GM21737 (cell line): ENCODE results near the gene ADAMTS7.
"Not testable (repeated sequence)": the region's sequence is repeated elsewhere in the genome, so short reads cannot be mapped to it uniquely, and the experiment has no call there.

Experiments used
- ATAC-seq: cut with Tn5 transposase; IDR thresholded peaks from one replicate; pipeline ENCODE4 v1.9.1; 2021; ENCODE audit warnings: mild to moderate bottlenecking, moderate library complexity; ENCODE audit not compliant: unreplicated experiment

The ADAMTS7 gene, protein sequence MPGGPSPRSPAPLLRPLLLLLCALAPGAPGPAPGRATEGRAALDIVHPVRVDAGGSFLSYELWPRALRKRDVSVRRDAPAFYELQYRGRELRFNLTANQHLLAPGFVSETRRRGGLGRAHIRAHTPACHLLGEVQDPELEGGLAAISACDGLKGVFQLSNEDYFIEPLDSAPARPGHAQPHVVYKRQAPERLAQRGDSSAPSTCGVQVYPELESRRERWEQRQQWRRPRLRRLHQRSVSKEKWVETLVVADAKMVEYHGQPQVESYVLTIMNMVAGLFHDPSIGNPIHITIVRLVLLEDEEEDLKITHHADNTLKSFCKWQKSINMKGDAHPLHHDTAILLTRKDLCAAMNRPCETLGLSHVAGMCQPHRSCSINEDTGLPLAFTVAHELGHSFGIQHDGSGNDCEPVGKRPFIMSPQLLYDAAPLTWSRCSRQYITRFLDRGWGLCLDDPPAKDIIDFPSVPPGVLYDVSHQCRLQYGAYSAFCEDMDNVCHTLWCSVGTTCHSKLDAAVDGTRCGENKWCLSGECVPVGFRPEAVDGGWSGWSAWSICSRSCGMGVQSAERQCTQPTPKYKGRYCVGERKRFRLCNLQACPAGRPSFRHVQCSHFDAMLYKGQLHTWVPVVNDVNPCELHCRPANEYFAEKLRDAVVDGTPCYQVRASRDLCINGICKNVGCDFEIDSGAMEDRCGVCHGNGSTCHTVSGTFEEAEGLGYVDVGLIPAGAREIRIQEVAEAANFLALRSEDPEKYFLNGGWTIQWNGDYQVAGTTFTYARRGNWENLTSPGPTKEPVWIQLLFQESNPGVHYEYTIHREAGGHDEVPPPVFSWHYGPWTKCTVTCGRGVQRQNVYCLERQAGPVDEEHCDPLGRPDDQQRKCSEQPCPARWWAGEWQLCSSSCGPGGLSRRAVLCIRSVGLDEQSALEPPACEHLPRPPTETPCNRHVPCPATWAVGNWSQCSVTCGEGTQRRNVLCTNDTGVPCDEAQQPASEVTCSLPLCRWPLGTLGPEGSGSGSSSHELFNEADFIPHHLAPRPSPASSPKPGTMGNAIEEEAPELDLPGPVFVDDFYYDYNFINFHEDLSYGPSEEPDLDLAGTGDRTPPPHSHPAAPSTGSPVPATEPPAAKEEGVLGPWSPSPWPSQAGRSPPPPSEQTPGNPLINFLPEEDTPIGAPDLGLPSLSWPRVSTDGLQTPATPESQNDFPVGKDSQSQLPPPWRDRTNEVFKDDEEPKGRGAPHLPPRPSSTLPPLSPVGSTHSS (N-terminal part only)

DNA sequence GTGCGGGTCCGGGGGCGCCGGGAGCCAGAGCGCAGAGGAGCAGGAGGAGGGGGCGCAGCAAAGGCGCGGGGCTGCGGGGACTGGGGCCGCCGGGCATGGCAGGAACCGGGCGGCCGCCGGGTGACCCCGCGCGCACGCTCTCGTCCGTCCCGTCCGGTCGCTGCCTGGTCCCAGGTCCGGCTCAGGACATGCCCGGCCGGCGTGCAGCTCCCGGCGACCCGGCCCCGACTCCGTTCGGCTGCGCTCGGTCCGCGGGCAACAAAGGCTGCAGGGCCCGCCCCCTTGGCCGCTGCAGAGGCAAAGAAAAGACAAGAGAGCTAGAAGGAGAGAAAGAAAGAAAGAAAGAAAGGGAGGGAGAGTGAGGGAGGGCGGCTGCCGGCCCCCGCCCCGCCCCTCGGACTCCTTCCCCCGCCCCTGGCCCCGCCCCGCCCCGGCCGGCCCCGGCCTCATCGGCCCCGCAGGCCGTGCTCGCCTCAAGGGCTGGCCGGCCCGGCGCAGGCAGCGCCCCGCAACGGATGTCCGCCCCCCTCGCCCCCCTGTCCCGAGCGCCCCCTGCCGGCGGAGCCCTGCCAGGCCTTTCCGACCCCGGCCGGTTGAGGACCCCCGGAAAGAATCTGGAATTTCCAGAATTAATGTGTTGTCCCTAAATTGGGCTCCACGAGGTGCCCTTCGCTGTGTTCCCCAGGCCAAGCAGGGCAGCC, at the start of gene ADAMTS7:
TSS of gene ADAMTS7 (minus strand) at position 341 of the 701 bp plus-strand sequence. CDS start at position 97, 244 bp downstream.
- peak; percentile 64 for ATAC-seq

DNA sequence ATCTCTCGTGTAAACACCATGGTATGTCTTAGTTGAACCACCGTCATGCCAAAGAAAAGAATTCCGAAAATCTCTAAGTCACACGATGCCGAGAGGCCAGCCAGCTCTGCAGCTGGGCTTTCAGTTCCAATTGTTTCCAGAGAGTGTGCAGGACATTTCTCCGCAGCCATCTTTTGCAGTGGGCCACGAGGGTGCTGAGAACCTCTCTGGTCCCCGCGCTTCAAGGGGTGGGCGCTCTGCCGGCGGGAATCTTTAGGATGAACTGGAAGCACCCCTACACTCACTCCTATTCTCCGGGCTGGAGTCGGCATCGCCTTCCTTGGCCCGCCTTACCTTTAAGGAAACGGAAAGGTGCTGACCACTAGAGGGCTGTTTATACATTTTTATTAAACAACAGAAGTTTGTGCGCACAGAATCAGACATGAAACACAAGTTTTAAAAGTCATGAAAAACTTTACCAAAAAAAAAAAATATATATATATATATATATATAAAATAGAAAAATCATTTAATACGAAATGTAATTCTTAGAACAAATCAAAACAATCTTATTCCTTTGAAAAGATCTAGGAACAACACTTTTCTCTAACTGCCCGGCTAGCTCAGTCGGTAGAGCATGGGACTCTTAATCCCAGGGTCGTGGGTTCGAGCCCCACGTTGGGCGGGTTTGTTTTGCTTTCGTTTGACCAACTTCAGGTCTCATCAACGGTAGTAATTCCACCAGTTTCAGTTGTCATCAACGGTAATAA, 48.9 kb upstream of the ADAMTS7 start:
- peak; percentile 75 for ATAC-seq

DNA sequence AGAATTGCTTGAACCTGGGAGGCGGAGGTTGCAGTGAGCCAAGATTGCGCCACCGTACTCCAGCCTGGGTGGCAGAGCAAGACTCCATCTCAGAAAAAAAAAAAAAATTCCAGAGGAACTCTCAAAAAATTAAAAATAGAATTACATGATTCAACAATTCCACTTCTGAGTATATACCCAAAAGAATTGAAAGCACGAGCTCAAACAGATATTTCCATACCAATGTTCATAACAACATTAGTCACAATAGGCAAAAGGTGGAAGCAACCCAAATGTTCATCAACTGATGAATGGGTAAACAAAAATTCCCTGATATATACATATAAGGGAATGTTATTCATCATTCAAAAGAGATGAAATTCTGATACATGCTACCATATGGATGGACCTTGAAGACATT, 44.5 kb upstream of the ADAMTS7 start:
- ATAC-seq: no peak

DNA sequence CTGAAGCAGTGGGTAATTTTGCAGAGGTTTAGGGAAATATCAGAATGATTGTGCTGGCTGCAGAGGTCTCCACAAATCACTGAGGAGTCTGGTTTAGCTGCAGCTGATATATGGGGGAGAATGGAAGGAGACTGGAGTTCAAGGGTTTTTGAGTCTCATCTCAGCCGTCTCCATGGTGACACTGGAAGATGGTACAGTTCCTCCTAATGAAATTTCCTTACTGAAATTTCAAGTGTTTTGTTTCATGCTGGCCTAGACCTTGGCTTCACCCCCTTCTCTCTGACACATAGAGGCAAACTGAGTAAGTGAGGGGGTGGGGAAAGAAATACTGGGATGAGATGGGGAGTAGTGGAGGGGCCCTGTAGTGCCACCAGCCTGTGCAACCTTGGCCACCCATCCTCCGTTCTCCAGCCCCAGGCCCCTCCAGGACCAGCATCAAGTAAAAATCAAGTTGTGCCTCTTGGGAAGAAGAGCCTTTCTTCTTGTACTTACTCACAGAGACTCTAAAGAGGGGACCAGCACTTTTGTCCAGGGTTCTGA, 43.6 kb upstream of the ADAMTS7 start:
- ATAC-seq: no peak

DNA sequence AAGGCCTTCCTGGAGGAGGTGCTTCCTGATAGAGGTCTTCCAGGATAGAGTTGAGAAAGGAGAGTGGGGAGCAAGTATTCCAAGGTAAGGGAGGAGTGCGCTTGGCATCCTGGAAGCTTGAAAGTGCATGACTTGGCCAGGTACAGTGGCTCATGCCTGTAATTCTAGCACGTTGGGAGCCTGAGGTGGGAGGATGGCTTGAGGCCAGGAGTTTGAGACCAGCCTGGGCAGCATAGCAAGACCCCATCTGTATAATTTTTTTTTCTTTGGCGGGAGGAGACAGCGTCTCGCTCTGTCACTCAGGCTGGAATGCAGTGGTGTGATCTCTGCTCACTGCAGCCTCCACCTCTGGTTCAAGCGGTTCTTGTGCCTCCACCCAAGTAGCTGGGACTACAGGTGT, 42.2 kb upstream of the ADAMTS7 start:
- no peak for ATAC-seq

DNA sequence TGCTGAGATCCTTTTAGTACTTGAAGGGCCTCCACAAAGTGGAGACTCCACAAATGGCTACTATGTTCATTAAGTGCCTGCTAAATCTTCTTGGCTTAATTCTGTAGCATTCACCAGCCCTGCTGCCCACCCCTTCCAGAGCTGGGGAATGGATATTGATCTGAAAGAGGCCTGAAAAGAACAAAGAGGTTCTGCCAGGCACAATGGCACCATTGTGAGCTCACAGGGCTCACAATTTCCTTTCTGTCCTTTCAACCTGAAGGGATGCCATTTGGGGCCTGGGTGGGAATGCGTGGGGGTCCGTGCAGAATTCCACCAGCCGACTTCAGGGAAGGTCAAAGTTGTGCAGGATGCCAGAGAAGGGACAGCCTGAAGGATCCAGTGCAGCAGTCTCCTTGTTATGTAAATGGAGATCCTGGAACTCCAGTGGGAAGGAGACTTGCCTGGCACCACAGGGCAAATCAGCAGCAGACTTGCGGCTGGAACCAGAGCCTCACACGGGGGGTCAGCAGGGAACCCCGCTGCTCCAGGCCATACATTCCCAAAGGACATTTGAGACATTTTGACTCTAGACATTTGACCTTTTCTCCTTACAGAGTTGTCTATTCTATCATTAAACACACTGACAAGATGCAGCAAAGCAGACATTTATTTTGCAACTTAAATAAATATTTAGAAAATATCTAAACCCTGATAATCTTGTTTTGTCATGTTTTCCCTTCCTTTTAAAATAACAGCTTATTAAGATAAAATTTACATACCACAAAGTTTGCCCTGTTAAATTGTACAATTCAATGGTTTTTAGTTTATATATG, 39.9 kb upstream of the ADAMTS7 start:
- ATAC-seq: no peak

DNA sequence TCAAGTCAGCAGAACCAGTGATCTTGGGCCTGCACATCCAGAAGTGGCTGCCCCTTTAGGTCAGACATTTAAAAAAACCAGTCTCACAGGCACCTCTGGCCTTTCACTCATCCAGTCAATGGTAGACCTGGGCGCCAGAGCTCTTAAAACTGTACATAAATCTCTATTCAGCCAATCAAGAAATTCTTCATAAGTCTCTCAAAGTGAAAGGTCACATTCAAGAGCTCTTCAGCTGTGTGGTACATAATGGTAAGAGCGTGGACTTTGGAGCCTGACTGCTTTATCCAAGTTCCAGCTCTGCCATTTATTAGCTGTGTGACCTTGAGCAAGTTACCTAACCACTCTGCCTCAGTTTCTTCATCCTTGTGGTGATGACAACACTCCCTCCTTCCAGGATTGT, 39.1 kb upstream of the ADAMTS7 start:
- ATAC-seq: no peak

DNA sequence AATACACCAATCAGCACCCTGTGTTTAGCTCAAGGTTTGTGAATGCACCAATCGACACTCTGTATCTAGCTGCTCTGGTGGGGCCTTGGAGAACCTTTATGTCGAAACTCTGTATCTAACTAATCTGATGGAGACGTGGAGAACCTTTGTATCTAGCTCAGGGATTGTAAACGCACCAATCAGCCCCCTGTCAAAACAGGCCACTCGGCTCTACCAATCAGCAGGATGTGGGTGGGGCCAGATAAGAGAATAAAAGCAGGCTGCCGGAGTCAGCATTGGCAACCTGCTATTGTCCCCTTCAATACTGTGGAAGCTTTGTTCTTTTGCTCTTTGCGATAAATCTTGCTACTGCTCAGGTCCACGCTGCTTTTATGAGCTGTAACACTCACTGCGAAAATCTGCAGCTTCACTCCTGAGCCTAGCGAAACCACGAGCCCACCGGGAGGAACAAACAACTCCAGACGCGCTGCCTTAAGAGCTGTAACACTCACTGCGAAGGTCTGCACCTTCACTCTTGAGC, 36.2 kb upstream of the ADAMTS7 start:
- ATAC-seq: not testable (repeated sequence)

DNA sequence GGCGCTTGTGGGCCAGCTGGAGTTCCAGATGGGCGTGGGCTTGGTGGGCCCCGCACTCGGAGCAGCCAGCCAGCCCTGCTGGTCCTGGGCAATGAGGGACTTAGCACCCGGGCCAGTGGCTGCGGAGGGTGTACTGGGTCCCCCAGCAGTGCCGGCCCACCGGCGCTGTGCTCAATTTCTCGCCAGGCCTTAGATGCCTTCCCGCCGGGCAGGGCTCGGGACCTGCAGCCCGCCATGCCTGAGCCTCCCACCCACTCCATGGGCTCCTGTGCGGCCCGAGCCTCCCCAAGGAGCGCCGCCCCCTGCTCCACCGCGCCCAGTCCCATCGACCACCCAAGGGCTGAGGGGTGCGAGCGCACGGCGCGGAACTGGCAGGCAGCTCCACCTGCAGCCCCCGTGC, 35.6 kb upstream of the ADAMTS7 start:
- ATAC-seq: not testable (repeated sequence)

DNA sequence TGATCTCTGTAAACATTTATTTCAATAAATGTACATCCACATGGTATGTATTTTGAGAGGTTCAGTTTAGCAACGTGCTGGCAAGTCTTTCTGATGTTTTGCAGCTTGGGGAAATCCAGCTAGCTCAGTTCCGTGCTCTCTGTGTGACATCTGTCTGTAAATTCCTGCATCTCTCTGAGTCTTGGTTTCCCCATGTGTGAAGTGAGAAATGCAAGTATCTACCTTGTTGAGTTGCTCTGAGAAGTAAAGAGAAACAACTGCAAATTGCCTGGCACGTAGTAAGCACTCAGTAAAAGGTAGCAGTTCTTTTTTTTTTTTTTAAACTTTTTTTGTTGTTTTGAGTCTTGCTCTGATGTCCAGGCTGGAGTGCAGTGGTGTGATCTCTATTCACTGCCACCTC, 31.3 kb upstream of the ADAMTS7 start:
- ATAC-seq: no peak

DNA sequence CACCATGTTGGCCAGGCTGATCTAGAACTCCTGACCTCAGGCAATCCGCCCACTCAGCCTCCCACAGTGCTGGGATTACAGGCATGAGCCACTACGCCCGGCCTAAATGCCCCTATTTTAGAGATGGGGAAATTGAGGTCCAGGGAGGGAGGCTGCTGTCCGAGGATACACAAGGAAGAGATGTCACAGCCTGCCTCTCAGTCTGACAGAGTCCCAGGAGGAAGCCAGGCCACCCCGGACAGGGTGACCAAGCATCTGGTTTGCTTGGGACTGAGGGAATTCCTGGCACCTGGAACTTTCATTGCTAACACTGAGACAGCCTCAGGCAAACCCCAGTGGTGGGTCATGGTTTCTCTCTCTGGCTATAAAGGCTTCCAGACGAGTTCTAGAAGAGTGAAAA, 30.6 kb upstream of the ADAMTS7 start:
- ATAC-seq: no peak

DNA sequence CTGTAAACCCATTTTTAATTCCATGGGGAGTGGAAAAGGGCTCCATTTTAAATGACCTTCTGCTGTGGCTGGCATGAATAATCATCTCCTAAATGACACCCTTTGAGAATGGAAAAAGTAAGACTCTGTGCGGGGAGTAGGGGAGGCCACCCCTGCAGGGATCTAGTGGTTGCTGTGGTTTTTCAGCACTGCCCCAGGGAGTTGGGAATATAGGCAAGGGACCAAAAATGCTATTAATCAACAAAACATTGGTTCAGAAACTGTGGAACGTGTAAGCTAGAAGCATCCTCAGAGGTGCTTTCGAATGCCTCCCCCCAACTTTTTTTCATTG, 30.1 kb upstream of the ADAMTS7 start:
- no peak for ATAC-seq

DNA sequence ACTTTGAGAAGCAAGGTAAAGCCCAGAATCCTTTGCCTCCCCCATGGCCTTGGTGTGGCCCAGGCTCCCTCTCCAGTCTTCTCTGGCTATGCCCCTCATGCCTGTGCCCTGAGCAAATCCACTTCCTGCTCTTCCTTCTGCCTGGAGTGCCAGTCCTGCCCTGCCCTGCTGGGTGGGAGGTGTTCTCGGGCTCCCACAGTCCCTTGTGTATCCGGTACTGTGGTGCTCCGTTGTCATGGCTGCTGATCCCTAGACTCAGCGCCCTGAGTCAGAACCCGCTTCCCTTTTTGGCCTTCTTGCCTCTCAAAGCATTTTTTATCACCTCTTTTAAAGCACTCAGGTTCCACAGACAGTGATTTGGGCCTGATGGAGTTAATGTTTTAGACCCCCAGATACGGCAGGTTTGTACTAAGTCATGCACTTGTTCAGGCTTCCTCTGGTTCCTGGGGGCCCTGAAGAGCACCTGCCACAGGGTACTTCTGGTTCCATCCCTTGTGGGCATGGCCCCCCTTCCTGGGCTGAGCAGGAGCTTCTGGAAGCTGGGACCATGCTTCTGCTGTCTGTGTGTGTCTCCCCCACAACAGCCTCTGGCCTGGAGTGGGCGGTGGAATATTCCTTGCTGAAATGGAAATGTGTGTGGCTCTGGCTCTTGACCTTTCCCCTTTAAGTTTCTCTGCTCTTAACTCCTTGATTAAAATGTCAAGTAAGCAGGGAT, 29.6 kb upstream of the ADAMTS7 start:
- ATAC-seq: no peak

DNA sequence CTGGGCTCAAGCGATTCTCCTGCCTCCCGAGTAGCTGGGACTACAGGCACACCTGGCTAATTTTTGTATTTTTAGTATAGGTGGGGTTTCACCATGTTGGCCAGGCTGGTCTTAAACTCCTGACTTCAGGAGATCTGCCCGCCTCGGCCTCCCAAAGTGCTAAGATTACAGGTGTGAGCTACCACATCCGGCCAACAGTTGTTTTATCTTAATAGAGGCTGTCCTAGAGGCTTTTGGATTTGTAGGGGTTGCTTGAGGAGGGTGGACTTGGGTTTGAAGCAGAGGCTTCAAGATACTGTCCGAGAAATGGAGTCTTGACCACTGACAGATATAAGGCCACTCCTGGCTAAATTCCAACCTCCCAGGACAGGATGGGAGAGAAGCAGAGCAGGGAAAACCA, 27.9 kb upstream of the ADAMTS7 start:
- ATAC-seq: not testable (repeated sequence)

DNA sequence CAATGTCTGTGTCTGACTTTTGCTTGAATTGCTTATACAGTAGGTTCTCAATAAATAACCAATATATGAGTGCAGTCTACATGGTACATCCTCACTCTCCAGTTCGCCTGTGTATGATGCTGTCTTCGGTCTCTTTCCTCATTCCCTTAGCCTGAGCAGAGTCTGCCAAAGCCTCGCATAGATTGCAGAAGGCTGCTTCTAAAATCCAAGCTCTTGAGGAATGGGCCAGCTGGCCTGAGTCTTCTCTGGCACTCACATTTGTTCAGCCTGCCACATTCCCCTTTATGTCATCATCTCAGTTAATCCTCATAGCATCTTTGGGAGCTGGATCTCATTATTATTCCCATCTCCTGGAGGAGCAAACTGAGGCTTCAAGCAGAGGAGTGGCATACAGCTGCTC, 27.2 kb upstream of the ADAMTS7 start:
- ATAC-seq: no peak

DNA sequence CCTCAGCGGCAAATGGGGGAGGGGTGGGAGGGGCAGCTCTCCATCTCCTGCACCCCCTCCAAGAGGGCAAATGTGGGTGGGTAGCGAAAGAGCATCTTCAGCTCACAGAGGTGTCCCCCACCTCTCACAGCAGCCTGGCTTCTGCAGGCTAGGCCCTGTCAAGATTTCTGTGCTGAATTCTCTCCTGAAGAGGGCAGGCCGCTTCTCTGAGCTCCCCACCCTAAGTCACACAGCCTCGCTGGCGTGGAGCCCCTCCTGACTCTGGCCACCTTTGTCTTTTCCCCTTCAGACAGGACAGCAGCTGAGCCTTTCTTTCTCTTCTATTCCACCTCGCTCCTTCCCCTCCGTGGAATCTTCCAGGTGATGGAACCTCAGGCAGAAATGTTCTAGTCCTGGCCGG, 26.3 kb upstream of the ADAMTS7 start:
- no peak for ATAC-seq

DNA sequence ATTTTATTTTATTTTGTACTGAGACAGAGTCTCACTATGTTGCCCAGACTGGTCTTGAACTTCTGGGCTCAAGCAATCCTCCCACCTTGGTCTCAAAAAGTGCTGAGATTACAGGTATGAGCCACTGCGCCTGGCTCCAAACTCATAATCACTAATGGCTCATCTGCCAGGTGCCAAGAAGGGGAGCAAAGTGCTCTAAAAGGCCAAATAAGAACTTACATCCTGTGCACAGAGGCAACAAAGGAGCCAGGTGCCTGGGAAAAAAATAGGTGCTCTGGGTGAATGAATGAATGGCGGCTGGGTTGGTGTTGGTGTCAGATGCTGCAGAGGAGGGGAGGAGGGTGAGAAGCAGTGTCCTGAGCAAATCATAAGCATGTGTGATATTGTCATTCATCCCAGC, 25.9 kb upstream of the ADAMTS7 start:
- ATAC-seq: no peak

DNA sequence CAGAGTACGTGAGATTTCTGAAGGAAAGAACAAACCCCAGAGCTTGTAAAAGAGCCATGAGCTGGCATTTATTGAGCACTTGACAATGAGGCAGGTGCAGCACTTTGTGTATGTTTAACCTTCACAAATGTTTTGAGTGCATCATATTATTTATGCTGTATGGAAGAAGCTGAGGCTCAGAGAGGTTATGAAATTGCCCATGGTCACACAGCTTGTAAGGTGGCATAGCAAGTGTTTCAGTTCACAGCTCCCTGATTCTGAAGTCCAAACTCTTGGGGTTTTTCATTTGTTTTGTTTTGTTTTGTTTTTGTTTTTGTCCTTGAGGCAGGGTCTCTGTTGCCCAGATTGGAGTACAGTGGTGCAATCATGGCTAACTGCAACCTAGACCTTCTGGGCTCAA, 25.1 kb upstream of the ADAMTS7 start:
- no peak for ATAC-seq
